T-helper 2 cell treated with Interferon-gamma antibody and Interleukin-4, amounts not matched to agents 5 μg/mL and 100 μg/mL, for 36 hours (primary cell): ENCODE measurements around the gene PRPF6.

Experiments used
- DNase-seq: peaks from one replicate; pipeline ENCODE4 v3.0.0; 2021; ENCODE audit warnings: low spot score
- H3K27ac Mint-ChIP-seq: one replicate; pipeline ENCODE4 v1.8.0; 2021; ENCODE audit warnings: mild to moderate bottlenecking, mixed read lengths
- H3K27me3 Mint-ChIP-seq: one replicate; pipeline ENCODE4 v1.8.0; 2021; ENCODE audit warnings: low read depth, mixed read lengths
- H3K36me3 Mint-ChIP-seq: one replicate; pipeline ENCODE4 v1.8.0; 2021; ENCODE audit warnings: low read depth, mixed read lengths
- H3K4me1 Mint-ChIP-seq: one replicate; pipeline ENCODE4 v1.8.0; 2021; ENCODE audit warnings: low read depth, mixed read lengths
- H3K4me3 Mint-ChIP-seq: one replicate; pipeline ENCODE4 v1.8.0; 2022; ENCODE audit warnings: mild to moderate bottlenecking, moderate library complexity, mixed read lengths
- H3K9me3 Mint-ChIP-seq: one replicate; pipeline ENCODE4 v1.8.0; 2021; ENCODE audit warnings: mixed read lengths

Gene PRPF6

GRCh38 chr20:63980806-63981728 lies at the start of gene PRPF6:
TSS of gene PRPF6 (plus strand) at chr20:63981132. CDS start at chr20:63981246, 114 bp downstream.
- H3K27me3 Mint-ChIP-seq = no peaks in the 10 kb centered on the region
- no peaks in the 10 kb centered on the region for H3K9me3 Mint-ChIP-seq
- peaks cover 52% of the 10 kb centered on the region for H3K4me1 Mint-ChIP-seq
- H3K36me3 Mint-ChIP-seq = peaks cover 38% of the 10 kb centered on the region
- H3K27ac Mint-ChIP-seq = peak within 1 kb of the TSS; percentile 97
- DNase-seq = peak; percentile 94
- peak within 1 kb of the TSS; percentile 88 for H3K4me3 Mint-ChIP-seq

- Mint-ChIP-seq H3K27me3 (no peaks in the 10 kb centered on the region), H3K4me3 (no peak overlapping the region), H3K36me3 (peaks cover 44% of the 10 kb centered on the region), H3K4me1 (no peaks in the 10 kb centered on the region), H3K9me3 (no peaks in the 10 kb centered on the region), H3K27ac (no peak overlapping the region)
- DNase-seq = no peak
These were observed 49.2 kb upstream of the PRPF6 start for GRCh38 chr20:63931735-63932134.

- Mint-ChIP-seq H3K4me3 (no peak overlapping the region), H3K4me1 (no peaks in the 10 kb centered on the region), H3K27me3 (no peaks in the 10 kb centered on the region), H3K27ac (no peak overlapping the region), H3K36me3 (peaks cover 43% of the 10 kb centered on the region), H3K9me3 (no peaks in the 10 kb centered on the region)
- no peak for DNase-seq
These were observed 48.2 kb upstream of the PRPF6 start for GRCh38 chr20:63932606-63933160.

- Mint-ChIP-seq H3K4me3 (no peak overlapping the region), H3K27ac (no peak overlapping the region), H3K4me1 (no peaks in the 10 kb centered on the region), H3K27me3 (no peaks in the 10 kb centered on the region), H3K9me3 (no peaks in the 10 kb centered on the region), H3K36me3 (peaks cover 38% of the 10 kb centered on the region)
- DNase-seq = no peak
These were observed 47.3 kb upstream of the PRPF6 start for GRCh38 chr20:63933646-63934045.

GRCh38 chr20:63934271-63935068 lies 46.5 kb upstream of the PRPF6 start:
- Mint-ChIP-seq H3K9me3 (no peaks in the 10 kb centered on the region), H3K27me3 (no peaks in the 10 kb centered on the region), H3K27ac (no peak overlapping the region), H3K36me3 (peaks cover 34% of the 10 kb centered on the region), H3K4me3 (no peak overlapping the region), H3K4me1 (no peaks in the 10 kb centered on the region)
- no peak for DNase-seq

- Mint-ChIP-seq H3K9me3 (no peaks in the 10 kb centered on the region), H3K27ac (no peak overlapping the region), H3K36me3 (peaks cover 30% of the 10 kb centered on the region), H3K4me1 (no peaks in the 10 kb centered on the region), H3K27me3 (no peaks in the 10 kb centered on the region), H3K4me3 (no peak overlapping the region)
- no peak for DNase-seq
These were observed 45.5 kb upstream of the PRPF6 start for GRCh38 chr20:63935447-63935846.

- peaks cover 9% of the 10 kb centered on the region for H3K4me1 Mint-ChIP-seq
- no peak for DNase-seq
- H3K9me3 Mint-ChIP-seq = no peaks in the 10 kb centered on the region
- no peaks in the 10 kb centered on the region for H3K27me3 Mint-ChIP-seq
- no peak overlapping the region for H3K4me3 Mint-ChIP-seq
- no peak overlapping the region for H3K27ac Mint-ChIP-seq
- peaks cover 23% of the 10 kb centered on the region for H3K36me3 Mint-ChIP-seq
These were observed 43.3 kb upstream of the PRPF6 start for GRCh38 chr20:63937596-63937995.

- Mint-ChIP-seq H3K4me1 (peaks cover 9% of the 10 kb centered on the region), H3K36me3 (peaks cover 23% of the 10 kb centered on the region), H3K27ac (no peak overlapping the region), H3K27me3 (no peaks in the 10 kb centered on the region), H3K4me3 (no peak overlapping the region), H3K9me3 (no peaks in the 10 kb centered on the region)
- DNase-seq = no peak
These were observed 41.6 kb upstream of the PRPF6 start for GRCh38 chr20:63939061-63939935.

- H3K27me3 Mint-ChIP-seq = no peaks in the 10 kb centered on the region
- no peaks in the 10 kb centered on the region for H3K9me3 Mint-ChIP-seq
- no peak for DNase-seq
- peaks cover 20% of the 10 kb centered on the region for H3K36me3 Mint-ChIP-seq
- H3K4me3 Mint-ChIP-seq = no peak overlapping the region
- peaks cover 9% of the 10 kb centered on the region for H3K4me1 Mint-ChIP-seq
- no peak overlapping the region for H3K27ac Mint-ChIP-seq
These were observed 40.9 kb upstream of the PRPF6 start for GRCh38 chr20:63940071-63940471.

GRCh38 chr20:63940472-63941266 lies 40.3 kb upstream of the PRPF6 start:
- no peak for DNase-seq
- Mint-ChIP-seq H3K27ac (peak overlapping the region; percentile 39), H3K9me3 (no peaks in the 10 kb centered on the region), H3K27me3 (no peaks in the 10 kb centered on the region), H3K36me3 (peaks cover 23% of the 10 kb centered on the region), H3K4me3 (peak overlapping the region; percentile 33), H3K4me1 (peaks cover 9% of the 10 kb centered on the region)

GRCh38 chr20:63941282-63942081 lies 39.5 kb upstream of the PRPF6 start:
- Mint-ChIP-seq H3K27ac (peak overlapping the region; percentile 95), H3K9me3 (no peaks in the 10 kb centered on the region), H3K27me3 (no peaks in the 10 kb centered on the region), H3K4me3 (peak overlapping the region; percentile 67), H3K4me1 (peaks cover 9% of the 10 kb centered on the region), H3K36me3 (peaks cover 18% of the 10 kb centered on the region)
- DNase-seq = peak; percentile 70

GRCh38 chr20:63942250-63942951 lies 38.5 kb upstream of the PRPF6 start:
- H3K27me3 Mint-ChIP-seq = no peaks in the 10 kb centered on the region
- peak; percentile 37 for DNase-seq
- H3K36me3 Mint-ChIP-seq = peaks cover 18% of the 10 kb centered on the region
- peak overlapping the region; percentile 86 for H3K27ac Mint-ChIP-seq
- H3K9me3 Mint-ChIP-seq = no peaks in the 10 kb centered on the region
- H3K4me3 Mint-ChIP-seq = peak overlapping the region; percentile 70
- peaks cover 11% of the 10 kb centered on the region for H3K4me1 Mint-ChIP-seq
